Fibroblast of skin of right quadriceps (primary cell): ENCODE results near the gene LRMDA.

Experiments
- DNase-seq: peaks from one replicate; pipeline ENCODE4 v3.0.0-alpha.2; 2013

The LRMDA gene

DNA sequence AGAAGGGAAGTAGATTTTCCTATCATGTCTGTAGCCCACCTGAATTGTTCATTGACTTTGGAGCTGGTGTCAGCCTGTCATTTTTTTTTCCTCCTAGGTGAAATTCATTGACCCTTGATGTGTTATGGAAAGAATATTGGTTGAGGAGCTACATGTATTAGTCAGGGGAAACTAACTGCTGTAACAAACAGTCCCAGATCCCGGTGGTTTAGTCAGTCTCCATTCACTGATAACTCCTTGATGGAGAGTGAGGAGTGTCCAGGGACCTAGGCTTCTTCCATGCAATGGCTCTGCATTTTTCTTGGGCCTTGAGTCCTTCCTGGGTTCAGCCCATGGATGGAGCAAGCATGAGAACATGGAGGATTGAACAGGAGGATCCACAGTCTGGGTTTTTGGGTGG is 643.2 kb downstream of the LRMDA start:
- DNase-seq = no peak

DNA sequence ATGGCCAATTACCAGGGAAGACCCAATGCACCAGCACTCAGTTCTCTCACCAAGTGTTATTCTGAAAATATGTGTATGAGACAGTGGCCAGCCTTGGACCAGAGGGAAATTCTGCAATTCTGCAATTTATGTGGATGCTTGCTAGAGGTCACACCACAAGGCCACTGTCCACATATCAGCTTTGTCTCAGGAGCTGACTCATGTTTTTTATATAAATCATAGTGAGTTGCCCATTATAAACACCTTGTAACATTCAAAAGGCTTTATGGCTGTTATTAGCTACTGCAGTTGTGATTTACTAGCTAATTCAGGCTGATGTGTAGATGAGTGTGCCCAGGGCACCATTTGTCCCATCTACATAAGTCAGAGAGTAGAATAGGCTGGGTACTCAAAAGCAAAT is 649.0 kb downstream of the LRMDA start:
- DNase-seq = peak; percentile 41

DNA sequence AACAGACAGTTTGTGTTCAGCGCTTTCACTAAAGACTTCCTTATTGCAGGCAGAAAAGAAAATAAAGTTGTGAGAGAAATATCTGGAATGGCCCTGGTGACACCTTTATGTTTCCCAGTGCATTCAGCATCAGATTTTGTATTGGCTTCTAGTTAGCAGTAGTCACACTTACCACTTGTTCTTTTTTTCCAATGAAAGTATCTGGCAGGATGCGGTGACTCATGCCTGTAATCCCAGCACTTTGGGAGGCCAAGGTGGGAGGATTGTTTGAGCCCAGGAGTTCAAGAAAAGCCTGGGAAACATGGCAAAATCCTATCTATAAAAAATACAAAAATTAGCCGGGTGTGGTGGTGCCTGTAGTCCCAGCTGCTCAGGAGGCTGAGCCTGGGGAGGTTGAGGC is 649.6 kb downstream of the LRMDA start:
- DNase-seq = peak; percentile 36

DNA sequence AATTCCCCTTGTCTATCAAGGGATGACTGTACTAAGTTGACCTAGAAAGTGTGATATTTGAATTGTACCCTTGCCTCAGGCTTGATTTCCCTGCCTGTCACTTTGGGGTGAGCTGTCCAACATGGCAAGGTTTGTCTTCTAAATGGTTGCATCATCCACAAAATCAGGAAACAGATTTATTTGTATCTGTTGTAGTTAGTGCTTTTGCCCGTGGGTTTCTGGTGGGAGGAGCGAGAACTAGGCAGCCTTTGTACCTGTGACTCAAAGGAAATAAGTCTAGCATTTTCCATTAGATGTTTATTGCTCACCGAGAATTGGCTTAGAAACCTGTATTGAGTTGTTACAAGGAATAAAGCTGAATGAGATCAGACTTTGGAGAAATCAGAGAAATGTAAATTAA is 650.8 kb downstream of the LRMDA start:
- DNase-seq = no peak

DNA sequence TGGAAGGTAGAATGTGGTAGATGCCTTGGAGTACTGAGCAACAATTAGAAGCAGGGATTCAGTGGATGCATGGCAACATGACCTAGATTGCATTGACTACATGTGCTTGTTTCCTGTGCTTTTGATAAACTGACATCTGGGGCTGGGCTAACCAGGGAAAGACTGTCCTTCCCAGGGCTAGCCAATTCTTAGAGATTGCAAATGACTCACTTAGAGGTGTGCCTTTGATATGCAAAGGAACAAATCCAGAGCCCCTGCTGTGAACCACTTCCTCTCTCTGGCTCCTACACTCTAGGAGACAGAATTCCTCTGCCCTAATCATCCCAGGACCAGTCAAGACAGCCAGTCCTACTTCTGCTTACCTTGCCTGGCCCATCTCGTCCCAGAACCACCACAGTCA is 651.5 kb downstream of the LRMDA start:
- DNase-seq = peak; percentile 87

DNA sequence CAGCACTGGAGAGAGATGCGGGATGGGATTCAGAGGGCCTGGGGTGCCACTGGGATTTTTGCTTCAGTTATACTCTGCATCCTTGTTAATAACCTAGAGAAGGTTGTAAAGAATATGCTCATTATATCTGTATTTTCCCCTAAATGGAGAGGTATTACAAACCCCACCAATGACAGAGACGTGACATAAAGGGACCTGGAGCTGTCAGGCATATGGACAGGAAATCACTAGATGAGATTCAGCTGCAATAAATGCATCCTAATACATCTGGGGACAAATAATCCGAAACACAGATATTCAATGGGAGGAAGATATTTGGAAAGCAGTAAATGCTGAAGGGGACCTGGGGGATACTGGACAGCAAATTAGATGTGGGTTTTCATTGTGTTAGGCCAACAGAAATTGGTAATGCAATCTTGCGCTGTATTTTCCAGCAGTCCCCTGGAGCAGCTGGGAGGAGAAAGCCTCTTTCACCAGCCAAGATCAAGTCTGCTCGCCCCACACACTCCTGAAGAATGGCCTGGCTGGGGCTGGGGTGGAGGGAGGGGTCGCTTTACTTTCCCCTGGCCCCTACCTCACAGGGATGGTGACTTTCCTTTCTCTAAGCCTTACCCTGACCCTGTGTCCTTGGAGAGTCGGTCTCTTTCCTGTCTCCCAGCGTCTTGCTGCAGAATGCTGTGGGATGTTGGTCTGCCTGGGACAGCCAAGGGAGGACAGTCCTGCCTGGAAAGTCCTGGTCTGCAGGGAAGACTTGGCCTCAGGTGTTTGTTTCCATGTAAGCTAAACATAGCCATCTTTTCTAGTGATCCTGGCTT is 653.8 kb downstream of the LRMDA start:
- DNase-seq = no peak

DNA sequence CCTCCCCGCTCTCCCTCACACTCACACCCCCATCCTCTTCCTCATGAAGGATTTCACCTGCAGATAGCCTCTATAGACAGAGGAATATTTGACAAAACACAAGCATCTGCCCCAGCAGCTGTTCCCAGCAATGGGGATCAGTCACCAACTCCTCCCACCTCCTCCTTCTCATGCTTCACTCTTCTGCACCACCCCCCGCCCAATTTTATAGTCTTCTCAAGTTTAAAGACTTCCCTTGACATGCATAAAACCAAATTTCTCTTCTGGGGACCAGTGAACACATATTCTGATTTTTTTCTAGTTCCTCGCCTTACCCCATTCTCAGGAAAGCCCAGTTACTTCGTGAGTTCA is 654.4 kb downstream of the LRMDA start:
- DNase-seq = no peak

DNA sequence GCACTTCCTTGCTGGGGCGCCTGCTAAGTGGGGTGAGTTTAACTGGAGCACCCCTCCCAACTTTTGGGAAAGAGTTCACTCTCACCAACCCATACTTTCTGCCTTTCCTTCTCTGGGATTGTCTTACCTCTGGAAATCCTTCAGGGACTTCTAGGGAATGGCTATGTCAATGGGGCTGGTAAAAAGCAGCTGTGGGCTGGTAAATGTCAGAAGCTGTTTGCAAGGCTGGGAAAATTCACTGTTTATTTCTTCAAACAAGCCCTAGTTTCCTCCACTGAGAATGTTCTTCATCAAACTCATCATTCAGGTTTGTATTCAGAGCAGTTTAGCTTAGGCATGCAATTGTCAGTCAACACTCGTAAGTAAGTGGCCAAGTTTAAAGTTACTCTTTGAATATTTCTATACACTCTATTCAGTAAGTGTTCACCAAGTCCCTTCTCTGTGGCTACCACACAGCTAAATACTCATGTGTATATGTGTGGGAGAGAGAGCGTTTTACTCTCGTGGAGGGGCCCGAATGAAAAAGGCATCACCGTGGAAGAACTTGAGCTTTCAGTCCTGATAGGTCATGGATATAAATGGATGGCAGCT is 654.8 kb downstream of the LRMDA start:
- no peak for DNase-seq

DNA sequence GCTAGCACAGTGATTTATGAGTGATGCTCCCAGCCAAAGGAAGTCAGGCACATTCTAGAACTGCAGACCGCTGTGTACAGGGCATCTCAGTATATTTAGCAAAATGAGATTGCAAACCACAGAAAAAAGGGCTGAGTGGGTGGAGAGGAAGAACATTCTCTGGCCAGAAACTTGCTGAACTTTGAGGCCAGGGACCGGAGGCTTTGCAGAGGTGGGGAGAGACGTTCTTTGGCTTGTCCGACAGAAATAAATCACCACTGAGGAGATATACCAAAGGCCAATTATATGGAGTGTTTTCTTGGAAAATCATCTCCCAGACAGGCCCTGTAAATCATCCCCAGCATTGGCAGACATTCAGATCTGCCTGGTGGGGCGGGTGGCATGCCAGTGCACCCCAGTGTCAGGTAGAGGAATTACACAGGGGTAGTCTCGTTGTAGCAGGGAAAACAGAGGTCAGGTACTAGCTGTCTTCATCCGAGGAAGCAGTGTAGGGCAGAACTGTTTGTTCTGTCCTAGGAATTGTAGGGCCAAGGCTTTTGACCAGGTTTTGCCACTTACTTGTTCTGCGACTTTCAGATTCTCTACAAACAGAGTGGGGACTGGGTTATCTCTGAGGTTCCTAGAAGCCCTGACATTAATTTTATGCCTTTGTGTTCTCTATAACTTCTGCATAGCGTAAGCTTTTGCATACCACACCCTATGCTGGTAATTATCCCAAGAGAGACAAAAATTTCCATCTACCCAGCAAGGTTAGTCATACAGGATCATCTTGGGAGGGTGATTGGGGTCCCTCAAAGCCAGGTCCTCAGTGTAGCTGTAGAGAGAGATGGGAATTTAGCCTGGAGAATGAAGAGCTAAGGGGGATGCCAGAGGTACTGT is 655.6 kb downstream of the LRMDA start:
- peak; percentile 85 for DNase-seq

DNA sequence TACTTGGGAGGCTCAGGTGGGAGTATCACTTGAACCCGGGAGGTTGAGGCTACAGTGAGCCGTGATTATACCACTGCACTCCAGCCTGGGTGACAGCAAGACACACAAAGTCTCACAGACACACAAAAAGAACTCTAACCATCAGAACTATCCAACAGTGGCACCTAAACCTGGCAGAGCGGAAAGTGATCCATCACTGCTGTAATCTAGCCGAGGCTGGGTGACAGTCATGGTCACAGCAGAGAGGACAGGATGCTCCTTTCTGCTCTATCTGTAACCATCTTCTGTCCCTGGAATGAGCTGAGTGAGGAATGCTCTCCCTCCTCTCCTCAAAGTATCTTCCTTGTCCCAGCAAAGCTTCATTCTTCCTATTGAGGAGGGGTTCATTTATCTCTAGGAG is 656.6 kb downstream of the LRMDA start:
- no peak for DNase-seq

DNA sequence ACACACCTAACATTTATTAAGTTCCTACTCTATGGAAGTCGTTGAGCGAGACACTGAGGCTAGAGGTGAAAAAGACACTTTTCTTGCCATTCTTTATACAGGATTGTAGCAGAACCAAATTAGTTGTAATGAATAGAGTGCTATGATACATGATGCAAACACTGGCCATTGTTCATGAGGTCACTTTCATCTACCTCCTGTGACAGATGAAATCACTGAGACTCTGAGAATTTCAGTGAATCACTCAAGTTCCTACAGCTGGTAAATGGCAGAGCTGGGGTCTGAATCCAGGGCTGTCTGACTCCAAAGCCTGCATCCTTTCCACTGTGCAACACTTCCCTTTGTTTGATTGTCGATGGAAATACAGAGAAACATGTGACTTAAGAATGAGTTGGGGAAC is 657.6 kb downstream of the LRMDA start:
- DNase-seq = no peak

DNA sequence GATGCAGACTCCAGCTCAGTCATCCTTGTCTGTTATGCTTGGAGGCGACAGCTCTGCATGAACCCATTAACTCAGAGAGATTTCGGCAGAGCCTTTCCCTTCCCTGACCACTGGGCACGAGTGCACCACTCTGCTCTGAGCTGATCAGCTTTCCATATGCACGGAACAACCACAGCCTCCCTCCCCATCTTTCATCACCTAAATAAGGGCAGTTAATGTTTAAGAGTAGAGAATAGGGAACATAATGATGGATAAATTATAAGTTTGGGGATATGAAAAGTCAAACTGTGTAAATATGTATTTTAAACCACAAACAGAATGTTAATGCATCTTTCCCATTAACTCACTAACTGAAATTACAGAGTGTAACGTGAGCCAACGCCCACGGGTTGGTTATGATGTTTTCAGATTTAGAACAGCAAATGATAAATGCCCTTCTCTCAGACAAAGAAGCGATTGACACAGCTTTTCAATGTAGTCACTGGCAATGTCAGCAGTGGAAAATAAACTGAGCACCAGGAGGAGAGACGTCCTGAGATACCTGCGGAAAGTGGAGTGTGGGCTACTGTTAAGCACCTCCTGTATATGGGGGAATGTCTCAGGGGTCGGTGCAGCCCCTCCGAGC is 658.2 kb downstream of the LRMDA start:
- no peak for DNase-seq

DNA sequence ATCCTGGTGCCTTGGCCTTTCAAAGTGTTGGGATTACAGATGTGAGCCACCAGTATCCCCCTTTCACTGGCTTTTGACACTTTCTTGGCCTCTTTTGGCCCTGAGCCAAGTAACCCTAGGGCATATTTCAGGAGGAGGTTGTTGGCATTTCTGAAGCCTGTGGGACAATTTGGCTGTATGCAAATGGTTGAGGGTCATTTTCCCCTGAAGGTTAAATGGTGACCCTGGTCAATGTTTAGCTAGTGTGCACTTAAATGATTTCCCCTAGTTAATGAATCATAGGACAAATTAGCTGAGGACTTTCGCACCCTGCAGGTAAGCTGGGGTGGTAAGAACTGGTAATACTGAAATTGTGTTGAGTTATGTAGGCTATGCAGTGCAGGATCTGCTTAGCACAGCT is 660.5 kb downstream of the LRMDA start:
- DNase-seq = no peak

DNA sequence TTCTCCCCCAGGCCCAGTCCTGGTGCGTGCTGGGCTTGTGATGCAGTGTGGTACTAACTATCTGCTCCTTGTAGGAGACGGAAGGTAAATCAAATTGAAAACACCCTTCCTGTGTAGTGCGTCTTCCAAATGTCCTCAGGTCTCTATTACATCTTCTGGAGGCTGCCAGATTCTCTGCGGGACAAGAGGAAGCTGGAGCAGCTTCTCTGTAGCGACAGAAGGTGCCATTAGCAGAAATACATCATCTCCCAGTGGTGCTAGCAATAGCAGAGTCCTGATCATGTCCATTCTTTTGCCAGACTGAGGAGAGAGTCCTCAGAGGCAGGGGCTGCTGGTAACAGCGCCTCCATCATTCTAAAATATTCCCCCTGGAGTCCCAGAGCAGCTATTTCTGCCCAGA is 675.2 kb downstream of the LRMDA start:
- DNase-seq = no peak

DNA sequence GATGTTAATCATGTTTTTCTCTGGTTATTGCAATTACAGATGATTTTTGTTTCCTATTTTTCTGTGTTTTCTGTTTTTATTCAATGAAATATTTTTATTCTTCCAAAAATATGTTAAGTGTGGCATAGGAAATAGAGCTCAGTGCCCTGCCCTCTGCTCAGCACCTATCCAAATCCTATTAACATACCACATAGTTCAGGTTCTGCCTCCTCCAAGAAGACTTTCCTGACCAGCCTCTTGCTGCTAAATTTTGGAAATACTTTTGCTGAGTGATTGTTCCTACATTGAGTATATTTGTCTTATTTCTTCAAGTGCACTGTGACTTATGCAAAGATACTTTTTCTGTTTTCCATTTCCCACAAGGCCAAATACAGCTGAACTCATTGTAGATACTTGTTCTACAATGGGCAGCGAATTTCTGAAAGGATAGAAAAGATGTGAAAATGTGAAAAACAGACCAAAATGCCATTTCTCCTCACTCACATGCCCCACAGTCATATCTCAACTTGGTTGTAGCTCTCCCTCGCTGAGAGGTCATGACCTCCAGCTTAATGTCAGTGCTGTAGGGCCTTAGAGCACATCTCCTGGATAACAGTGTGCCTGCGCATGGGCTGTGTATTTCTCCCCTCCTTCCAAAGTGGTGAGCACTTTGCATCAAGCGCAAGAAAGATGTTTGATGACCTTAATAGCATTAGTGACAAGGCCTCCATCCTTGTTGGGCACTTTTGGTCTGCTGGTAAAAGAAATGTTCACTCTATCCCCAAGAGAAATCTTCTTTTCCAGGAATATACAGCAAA is 677.3 kb downstream of the LRMDA start:
- DNase-seq = no peak

DNA sequence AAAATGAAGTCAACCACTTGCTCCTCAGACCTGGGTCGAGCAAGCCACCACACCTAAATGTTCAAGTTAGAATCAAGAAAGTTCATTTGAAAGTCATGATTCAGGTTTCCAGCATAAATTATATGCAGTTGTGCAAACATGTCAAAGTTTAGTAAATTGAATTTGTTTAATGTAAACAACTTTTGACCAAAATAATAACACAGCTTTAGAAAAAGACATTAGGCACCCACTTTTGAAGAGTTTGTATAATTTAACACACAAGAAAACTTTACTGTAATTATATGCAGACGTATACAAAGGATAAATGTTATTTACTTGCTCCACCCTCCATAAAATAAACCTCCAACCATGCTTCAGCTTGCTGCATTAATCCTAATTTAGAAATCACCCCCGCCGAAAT is 680.0 kb downstream of the LRMDA start:
- DNase-seq = no peak

DNA sequence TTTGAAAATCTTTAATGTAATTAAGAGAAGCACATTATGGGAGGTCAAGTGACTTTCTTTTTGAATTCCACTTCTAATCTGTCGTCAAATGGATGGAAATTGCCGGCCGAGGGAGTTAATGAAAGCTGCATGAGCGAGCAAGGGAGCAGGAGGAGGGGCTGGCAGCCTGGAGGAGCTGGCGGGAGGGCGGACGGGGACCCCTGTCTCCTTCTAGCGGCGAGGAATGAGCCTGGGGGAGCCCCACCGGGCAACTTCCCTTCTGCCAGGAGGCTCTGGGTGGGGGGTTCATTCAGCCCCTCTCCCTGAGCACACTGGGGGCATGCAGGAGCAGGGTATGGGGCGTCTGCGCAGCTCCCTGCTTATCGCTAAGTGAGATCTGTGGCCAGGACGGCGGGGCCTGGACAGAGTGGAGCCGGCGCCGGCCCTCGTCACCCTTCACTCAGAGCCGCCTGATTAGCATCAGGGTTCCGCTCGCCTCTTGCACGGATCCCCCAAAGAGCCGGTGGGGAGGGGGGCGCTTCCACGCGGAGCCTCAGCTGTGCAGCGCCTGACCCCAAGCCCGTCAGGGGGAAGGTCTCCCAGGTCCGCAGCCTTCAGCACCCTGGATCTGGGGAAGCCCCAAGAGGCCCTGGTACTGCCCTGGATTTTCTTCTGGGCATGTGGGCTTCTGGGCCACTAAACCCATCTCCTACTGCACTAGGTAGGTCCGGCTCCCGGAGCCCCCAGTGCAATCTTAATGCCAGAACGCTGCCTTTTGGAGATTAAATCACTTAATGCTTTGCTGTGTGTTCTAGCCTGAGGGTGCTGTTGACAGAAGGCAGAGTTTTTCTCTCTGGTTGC is 680.8 kb downstream of the LRMDA start:
- no peak for DNase-seq

DNA sequence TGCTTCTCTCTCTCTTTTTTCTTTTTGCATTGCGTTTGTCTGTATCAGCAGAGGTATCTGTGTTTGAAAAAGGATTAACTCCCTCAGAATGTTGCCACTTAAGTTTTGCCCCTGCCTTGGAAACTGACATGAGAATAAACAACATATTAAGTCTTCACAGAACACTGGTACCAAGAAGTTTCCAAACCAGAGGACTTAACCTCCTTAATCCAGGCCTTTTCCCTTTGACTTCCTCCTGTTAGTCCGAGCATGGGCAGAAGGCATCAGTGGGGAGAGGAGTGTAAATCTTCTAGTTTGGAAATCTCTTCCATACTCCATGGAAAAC is 681.4 kb downstream of the LRMDA start:
- DNase-seq = no peak

DNA sequence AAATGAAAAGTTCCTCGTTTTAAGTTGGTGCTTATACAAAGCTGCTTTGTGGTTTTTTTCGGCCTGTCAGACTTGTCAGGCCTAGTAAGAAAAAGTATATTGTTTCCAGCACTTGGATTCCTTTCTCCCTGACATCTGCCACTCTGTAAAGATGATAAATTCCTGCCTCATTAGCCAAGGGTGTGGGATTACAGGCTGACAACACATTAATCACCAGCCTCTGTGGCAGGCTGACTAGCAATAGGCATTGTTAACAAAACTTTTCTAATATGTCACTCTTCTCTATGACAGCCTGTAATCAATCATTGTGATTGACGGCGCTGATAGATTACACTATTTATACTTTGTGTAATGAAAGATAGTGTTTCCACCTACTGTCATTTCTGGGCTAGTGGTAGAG is 682.5 kb downstream of the LRMDA start:
- peak; percentile 72 for DNase-seq

DNA sequence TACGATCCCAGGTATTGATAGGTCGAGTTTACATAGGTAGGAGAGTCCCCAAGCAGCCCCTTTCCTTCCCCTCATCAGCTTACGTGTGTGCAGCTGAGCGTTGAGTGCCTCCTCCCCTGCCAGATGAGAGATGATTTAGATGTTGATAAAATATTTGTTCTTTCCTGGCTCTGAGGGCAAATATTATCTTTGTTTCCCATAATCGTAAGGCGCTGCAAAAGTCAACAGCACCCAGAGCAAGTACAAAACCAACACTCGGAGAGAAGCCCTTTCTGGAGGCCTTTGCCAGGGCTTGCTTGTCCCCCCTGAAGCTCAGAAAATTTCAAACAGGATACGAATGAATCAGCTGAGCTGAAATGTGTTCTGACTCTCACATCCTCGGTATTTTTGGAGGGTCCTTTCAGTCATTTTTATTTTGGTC is 683.2 kb downstream of the LRMDA start:
- peak; percentile 36 for DNase-seq

DNA sequence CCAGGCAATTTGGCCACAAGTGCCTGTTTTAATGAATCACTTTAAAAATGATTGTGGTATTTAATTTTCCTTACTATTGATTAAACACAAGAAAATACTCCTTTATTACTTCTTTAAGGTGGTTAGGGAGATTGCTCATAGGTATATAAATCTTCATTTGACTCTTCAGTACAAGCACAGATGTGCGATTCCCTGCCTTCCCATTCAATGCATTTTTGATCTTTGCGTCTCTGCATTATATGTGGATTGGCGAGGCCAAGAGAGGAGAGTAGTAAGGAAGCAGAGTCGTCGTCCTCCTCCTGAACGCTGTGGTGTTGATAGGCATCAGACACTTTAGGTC is 683.7 kb downstream of the LRMDA start:
- DNase-seq = no peak
